ENCODE results near the gene HOMEZ. TPM values are rescaled to one million over a fixed set of nuclear protein-coding genes. Genes with fewer than 3 reads are reported as not detected.

The HOMEZ gene
- total and polyA plus RNA-seq, 2 of the 8 experiments (the other 6 are each of a cell fraction or from before 2014, with no cell fraction given): 9.1 to 15.9 TPM

GRCh38 chr14:23301288-23301968 is 15.5 kb upstream of the HOMEZ start (continued):
- TF ChIP-seq FOSL1 (IDR thresholded peaks at IDR 0.05; ENCODE audit: insufficient read depth, low read depth, low read length): peak; percentile 54; the same call in 1 of the 2 replicates
- TF ChIP-seq RNF2 (IDR thresholded peaks at IDR 0.05; ENCODE audit: borderline replicate concordance, low read depth, low read length, missing control alignments, poor library complexity, severe bottlenecking): no peak
- no peak for TF ChIP-seq TBP (IDR thresholded peaks at IDR 0.05; ENCODE audit: low read depth, low read length)
- TF ChIP-seq JUND (IDR thresholded peaks at IDR 0.05; ENCODE audit: low read length): no peak
- TF ChIP-seq SUZ12 (IDR thresholded peaks at IDR 0.05; ENCODE audit: low read length): no peak
- TF ChIP-seq KDM4A (IDR thresholded peaks at IDR 0.05; ENCODE audit: low read depth, low read length, severe bottlenecking): peak; percentile 51
- TF ChIP-seq GTF2F1 (IDR thresholded peaks at IDR 0.05; ENCODE audit: borderline replicate concordance, low read depth, low read length): no peak
- TF ChIP-seq ATF2 (IDR thresholded peaks at IDR 0.05; ENCODE audit: low read length): no peak
- TF ChIP-seq TEAD4 (IDR thresholded peaks at IDR 0.05; ENCODE audit: low read depth, low read length): no peak
- peak; percentile 71 to 93 (median 80) for TF ChIP-seq CTCF (IDR thresholded peaks at IDR 0.05; ENCODE audit: control extremely low read depth in 1 of 3, insufficient read depth in 1 of 3, low read depth in 1 of 3, low read length in 3 of 3)
- TF ChIP-seq E2F6 (IDR thresholded peaks at IDR 0.05): no peak
- TF ChIP-seq SP2 (IDR thresholded peaks at IDR 0.05; ENCODE audit: low read length): no peak
- peak; percentile 75 for TF ChIP-seq MAX (IDR thresholded peaks at IDR 0.05)
- TF ChIP-seq BACH1 (IDR thresholded peaks at IDR 0.05; ENCODE audit: low read length): peak; percentile 71; the same call in 1 of the 2 replicates
- peak in 1 of 2 experiments; percentile 33; a peak in 1 of 3 replicates for TF ChIP-seq EP300 (IDR thresholded peaks at IDR 0.05; ENCODE audit: borderline replicate concordance in 1 of 2, low read depth in 2 of 2, low read length in 2 of 2)
- TF ChIP-seq TAF1 (IDR thresholded peaks at IDR 0.05; ENCODE audit: low read depth, low read length): no peak
- TF ChIP-seq JUN (IDR thresholded peaks at IDR 0.05; ENCODE audit: low read depth, low read length): no peak
- TF ChIP-seq CEBPB (IDR thresholded peaks at IDR 0.05; ENCODE audit: low read depth, low read length): no peak
- TF ChIP-seq TCF12 (IDR thresholded peaks at IDR 0.05; ENCODE audit: low read depth, low read length): 0 out of 2 replicates have a peak, but pooled peaks have one; percentile 8

Data from H1 (cell line).